ENCODE data around the gene GPLD1.

GRCh38 chr6:24419526-24419925 is 69.9 kb downstream of the GPLD1 start:
- no peak for TF ChIP-seq SP1 (IDR thresholded peaks at IDR 0.05)
- no peak for TF ChIP-seq FOXM1 (IDR thresholded peaks at IDR 0.05; ENCODE audit: borderline replicate concordance)
- TF ChIP-seq BHLHE40 (IDR thresholded peaks at IDR 0.05; ENCODE audit: borderline replicate concordance): no peak
